PC-9 (cell line): ENCODE data around the gene URB2. TPM values are rescaled to one million over a fixed set of nuclear protein-coding genes. Genes with fewer than 3 reads are reported as not detected.

Source experiments
- BruUV-seq: library from RNA; stranded (reverse); fragments of 400-500 nt; replicated peaks from 2 replicates; lab custom pipeline; 2021; lab: Mats Ljungman, UMichigan
- CTCF ChIA-PET: fragments of 300-600 bp; sonication (Branson Sonifier 250); formaldehyde crosslinking; loops from one replicate; lab custom pipeline; 2022; ENCODE audit warnings: antibody characterized with exemption; lab: Charles Lee
- POLR2A ChIA-PET: fragments of 300-600 bp; sonication (Branson Sonifier 250); formaldehyde crosslinking; loops from one replicate; lab custom pipeline; 2022; ENCODE audit warnings: antibody characterized with exemption; ENCODE audit not compliant: unreplicated experiment; lab: Charles Lee
- DNase-seq, 2 experiments: peaks; one replicate each; pipeline versions ENCODE4 v3.0.0 to v3.0.0-alpha.2; 2015 to 2022; ENCODE audit warnings: mixed read lengths in 1 of 2
- H2AFZ ChIP-seq: fragments of 200-600 bp; sonication (generic); 2 replicates; pipeline ENCODE4 v1.8.1; 2017; ENCODE audit warnings: antibody characterized with exemption
- H3F3A ChIP-seq: fragments of 200-600 bp; sonication (generic); 2 replicates; pipeline ENCODE4 v1.8.1; 2017; ENCODE audit warnings: antibody characterized with exemption, mild to moderate bottlenecking, low read depth; ENCODE audit not compliant: insufficient read depth
- H3K27ac ChIP-seq: fragments of 200-600 bp; sonication (generic); 2 replicates; pipeline ENCODE4 v1.6.1; 2016; ENCODE audit warnings: mixed run types
- H3K27me3 ChIP-seq: fragments of 200-600 bp; sonication (generic); 2 replicates; pipeline ENCODE4 v1.6.1; 2016; ENCODE audit warnings: low read depth, mixed run types; ENCODE audit not compliant: insufficient read depth
- H3K36me3 ChIP-seq: fragments of 200-600 bp; sonication (generic); 2 replicates; pipeline ENCODE4 v1.6.1; 2016; ENCODE audit warnings: low read depth, mixed run types
- H3K4me1 ChIP-seq: fragments of 200-600 bp; sonication (generic); replicated peaks from 2 replicates; pipeline ENCODE4 v1.6.1; 2016; ENCODE audit warnings: mixed run types; ENCODE audit not compliant: insufficient read depth
- H3K4me2 ChIP-seq: fragments of 200-600 bp; sonication (generic); 2 replicates; pipeline ENCODE4 v1.6.1; 2017; ENCODE audit warnings: mixed run types
- H3K4me3 ChIP-seq: fragments of 200-600 bp; sonication (generic); 2 replicates; pipeline ENCODE4 v1.6.1; 2016; ENCODE audit warnings: mixed run types
- H3K79me2 ChIP-seq: fragments of 200-600 bp; sonication (generic); 2 replicates; pipeline ENCODE4 v1.6.1; 2017; ENCODE audit warnings: low read depth, mixed run types
- H3K9me2 ChIP-seq: fragments of 200-600 bp; sonication (generic); 2 replicates; pipeline ENCODE4 v1.8.1; 2017; ENCODE audit warnings: mild to moderate bottlenecking; ENCODE audit not compliant: insufficient read depth
- H3K9me3 ChIP-seq: fragments of 200-600 bp; sonication (generic); 2 replicates; pipeline ENCODE4 v1.8.1; 2016; ENCODE audit warnings: low read depth; ENCODE audit not compliant: insufficient read depth
- H4K20me1 ChIP-seq: fragments of 200-600 bp; sonication (generic); 2 replicates; pipeline ENCODE4 v1.8.1; 2017; ENCODE audit not compliant: insufficient read depth
- CTCF ChIP-seq: fragments of 200-600 bp; sonication (generic); conservative IDR thresholded peaks from 2 replicates; pipeline ENCODE4 v1.6.1; 2017; ENCODE audit warnings: mixed run types, antibody characterized with exemption, mild to moderate bottlenecking, moderate library complexity
- EZH2 ChIP-seq: fragments of 200-600 bp; sonication (generic); IDR thresholded peaks from 2 replicates; pipeline ENCODE4 v1.8.0; 2017; ENCODE audit warnings: antibody characterized with exemption, low read depth
- intact Hi-C: fragments of 100-400 bp; cut with micrococcal nuclease; formaldehyde crosslinking; loops from one replicate; pipeline ENCODE4 v1.10.0; 2022; ENCODE audit not compliant: unreplicated experiment
- total RNA-seq: library from RNA; stranded (reverse); gene quantifications from 2 replicates; pipeline ENCODE4 v1.2.3, GENCODE V29; 2021

The URB2 gene
- total RNA-seq, 1 experiment from 2014 or later, result 6.6 TPM

- no peak overlapping the region for H3K27ac ChIP-seq
- no peaks in the 10 kb centered on the region for H3F3A ChIP-seq
- peaks cover 13% of the 10 kb centered on the region for H3K36me3 ChIP-seq
- BruUV-seq, result no TSS peak
- no peak for DNase-seq
- no peak overlapping the region for H3K4me3 ChIP-seq
- CTCF ChIA-PET, result no interaction called here
- TF ChIP-seq EZH2 (no peak), CTCF (no peak)
- POLR2A ChIA-PET, result no interaction called here
- no peak overlapping the region for H2AFZ ChIP-seq
- H3K4me2 ChIP-seq, result no peak overlapping the region
- H4K20me1 ChIP-seq, result peaks cover 7% of the 10 kb centered on the region
- intact Hi-C loops, result no loop called here
- H3K79me2 ChIP-seq, result peaks cover 22% of the 10 kb centered on the region
- no peaks in the 10 kb centered on the region for H3K4me1 ChIP-seq
- H3K27me3 ChIP-seq, result no peaks in the 10 kb centered on the region
- no peaks in the 10 kb centered on the region for H3K9me3 ChIP-seq
- no peaks in the 10 kb centered on the region for H3K9me2 ChIP-seq
Observed at GRCh38 chr1:229613938-229614337, 12.1 kb upstream of the URB2 start.

GRCh38 chr1:229614701-229615100, 11.3 kb upstream of the URB2 start:
- no peak overlapping the region for H3K27ac ChIP-seq
- H4K20me1 ChIP-seq, result peaks cover 7% of the 10 kb centered on the region
- H3K79me2 ChIP-seq, result peaks cover 30% of the 10 kb centered on the region
- no peak overlapping the region for H2AFZ ChIP-seq
- no peaks in the 10 kb centered on the region for H3K9me2 ChIP-seq
- H3K9me3 ChIP-seq, result no peaks in the 10 kb centered on the region
- BruUV-seq, result no TSS peak
- H3K4me2 ChIP-seq, result no peak overlapping the region
- no peaks in the 10 kb centered on the region for H3K4me1 ChIP-seq
- POLR2A ChIA-PET, result no interaction called here
- H3K36me3 ChIP-seq, result peaks cover 6% of the 10 kb centered on the region; the same call in 1 of the 2 replicates
- CTCF ChIA-PET, result no interaction called here
- no peak for DNase-seq
- intact Hi-C loops, result no loop called here
- H3K27me3 ChIP-seq, result no peaks in the 10 kb centered on the region
- TF ChIP-seq CTCF (no peak), EZH2 (no peak)
- no peaks in the 10 kb centered on the region for H3F3A ChIP-seq
- no peak overlapping the region for H3K4me3 ChIP-seq

DNA sequence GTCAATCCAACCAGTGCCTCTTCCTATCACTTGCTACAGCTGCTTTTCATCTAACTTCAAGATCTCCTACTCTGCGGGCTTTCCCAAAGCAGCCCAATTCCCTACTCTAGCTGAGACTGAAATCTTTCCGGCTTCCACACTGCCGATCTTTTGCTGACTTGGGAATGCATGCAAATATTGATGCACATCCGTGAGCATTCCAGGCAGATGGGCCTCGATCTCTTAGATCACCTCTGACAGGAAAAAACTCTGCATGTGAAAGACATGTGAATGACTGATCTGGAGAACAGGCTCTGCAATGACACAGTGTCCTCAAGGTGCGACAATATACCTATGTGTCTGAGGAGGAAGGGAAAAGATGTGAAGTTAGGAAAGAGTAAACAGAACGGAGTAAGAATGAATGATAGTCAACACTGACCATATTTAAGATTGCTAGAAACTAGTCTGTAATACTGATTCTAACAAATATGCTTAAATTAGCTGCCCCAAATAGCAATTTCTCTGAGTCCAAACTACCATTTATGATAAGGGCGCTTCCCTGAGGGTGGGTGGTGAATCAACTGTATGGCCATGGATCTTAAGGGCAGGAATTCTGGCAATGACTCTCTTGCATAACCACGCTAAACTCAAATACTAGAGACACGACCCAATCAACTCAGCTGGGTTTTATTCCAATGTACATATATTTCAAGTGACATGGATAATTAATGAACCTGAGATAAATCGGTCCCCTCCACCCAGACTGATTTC, 8.5 kb upstream of the URB2 start:
- H4K20me1 ChIP-seq, result peaks cover 16% of the 10 kb centered on the region
- no peak overlapping the region for H3K27ac ChIP-seq
- no peaks in the 10 kb centered on the region for H3K4me1 ChIP-seq
- ChIA-PET POLR2A (no interaction called here), CTCF (no interaction called here)
- no peaks in the 10 kb centered on the region for H3K27me3 ChIP-seq
- TF ChIP-seq CTCF (no peak), EZH2 (no peak)
- H3K9me2 ChIP-seq, result no peaks in the 10 kb centered on the region
- no TSS peak for BruUV-seq
- no peaks in the 10 kb centered on the region for H3K9me3 ChIP-seq
- H3K79me2 ChIP-seq, result peaks cover 56% of the 10 kb centered on the region
- no peak overlapping the region for H3K4me3 ChIP-seq
- H3K4me2 ChIP-seq, result no peak overlapping the region
- no peaks in the 10 kb centered on the region for H3F3A ChIP-seq
- no peak overlapping the region for H2AFZ ChIP-seq
- intact Hi-C loops, result no loop called here
- DNase-seq, result no peak
- H3K36me3 ChIP-seq, result peaks cover 4% of the 10 kb centered on the region; the same call in 1 of the 2 replicates
